Dermis blood vessel endothelial cell (primary cell): ENCODE data around the gene ELOVL7. TPM values are rescaled to one million over a fixed set of nuclear protein-coding genes. Genes with fewer than 3 reads are reported as not detected.
"Not testable (repeated sequence)": the region's sequence is repeated elsewhere in the genome, so short reads cannot be mapped to it uniquely, and the experiment has no call there.

Experiments used
- DNase-seq: peaks from one replicate; pipeline ENCODE4 v3.0.0; 2010
- total RNA-seq: library from RNA; depleted of rRNA; stranded (reverse); fragments of >200 nt; gene quantifications from 2 replicates; pipeline ENCODE4 v1.2.3, GENCODE V29; 2014

The ELOVL7 gene
- total RNA-seq, 1 donor from 2014 or later, result 2.2 TPM

DNA sequence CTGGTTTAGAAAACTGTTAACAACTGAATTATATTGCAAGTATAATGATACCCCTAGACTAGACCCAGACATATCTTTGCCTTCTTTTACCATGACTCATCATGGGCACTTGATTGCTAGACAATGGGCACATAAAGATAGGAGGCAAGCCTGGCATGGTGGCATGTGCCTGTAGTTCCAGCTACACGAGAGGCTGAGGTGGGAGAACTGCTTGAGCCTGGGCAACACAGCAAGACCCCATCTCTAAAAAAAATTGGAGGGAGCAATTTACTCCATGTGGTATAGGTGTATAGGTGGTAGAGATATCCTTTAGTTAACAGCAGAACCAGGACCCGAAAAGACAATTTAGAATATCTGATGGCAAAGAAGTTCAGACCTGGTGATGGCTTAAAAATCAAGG is 51.6 kb downstream of the ELOVL7 start:
- no peak for DNase-seq

GRCh38 chr5:60789551-60789950 is 54.5 kb downstream of the ELOVL7 start:
- no peak for DNase-seq

- no peak for DNase-seq
Measured at GRCh38 chr5:60788863-60789513, 55.1 kb downstream of the ELOVL7 start.

DNA sequence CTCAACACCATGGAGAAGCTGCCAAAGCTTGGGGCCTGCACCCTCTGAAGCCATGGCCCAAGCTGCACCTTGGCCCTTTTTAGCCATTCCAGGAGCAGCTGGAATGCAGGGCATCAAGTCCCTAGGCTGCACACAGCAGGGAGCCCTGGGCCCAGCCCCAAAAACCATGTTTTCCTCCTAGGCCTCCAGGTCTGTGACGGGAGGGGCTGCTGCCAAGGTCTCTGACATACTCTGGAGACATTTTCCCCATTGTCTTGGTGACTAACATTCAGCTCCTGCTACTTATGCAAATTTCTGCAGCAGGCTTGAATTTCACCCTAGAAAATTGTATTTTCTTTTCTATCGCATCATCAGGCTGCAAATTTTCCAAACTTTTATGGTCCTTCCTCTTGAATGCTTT is 64.6 kb downstream of the ELOVL7 start:
- no peak for DNase-seq

- no peak for DNase-seq
Measured at GRCh38 chr5:60776343-60776742, 67.7 kb downstream of the ELOVL7 start.

DNA sequence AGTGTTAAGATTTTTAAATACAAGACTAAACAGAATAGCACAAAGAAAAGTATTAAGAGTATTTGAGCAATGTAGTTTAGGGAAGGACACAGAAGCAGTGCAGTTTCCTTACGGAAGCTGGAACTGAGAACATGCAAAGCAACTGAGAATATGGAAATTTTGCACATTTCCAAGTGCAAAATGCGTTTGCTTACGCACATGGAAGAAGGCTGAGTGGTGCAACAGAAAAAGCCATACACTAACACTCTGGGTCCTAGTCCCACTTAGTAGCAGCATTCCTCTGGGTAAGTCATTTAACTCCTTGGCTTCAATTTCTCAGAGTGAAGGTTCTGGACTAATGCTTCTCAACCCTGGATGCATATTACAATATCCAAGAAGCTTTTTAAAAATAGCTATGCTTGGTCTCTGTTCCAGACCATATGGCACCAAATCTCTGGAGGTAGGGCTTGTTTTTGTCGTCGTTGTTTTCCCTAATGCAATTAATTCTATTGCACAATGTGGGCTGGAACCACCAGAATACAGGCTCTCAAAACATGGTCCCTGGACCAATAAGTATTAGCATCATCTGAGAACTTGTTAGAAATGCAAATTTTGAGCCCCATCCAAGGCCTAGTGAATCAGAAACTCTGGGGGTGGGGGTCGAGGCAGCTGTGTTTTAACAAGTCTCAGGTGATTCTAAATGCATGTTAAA is 78.9 kb downstream of the ELOVL7 start:
- DNase-seq, result no peak

DNA sequence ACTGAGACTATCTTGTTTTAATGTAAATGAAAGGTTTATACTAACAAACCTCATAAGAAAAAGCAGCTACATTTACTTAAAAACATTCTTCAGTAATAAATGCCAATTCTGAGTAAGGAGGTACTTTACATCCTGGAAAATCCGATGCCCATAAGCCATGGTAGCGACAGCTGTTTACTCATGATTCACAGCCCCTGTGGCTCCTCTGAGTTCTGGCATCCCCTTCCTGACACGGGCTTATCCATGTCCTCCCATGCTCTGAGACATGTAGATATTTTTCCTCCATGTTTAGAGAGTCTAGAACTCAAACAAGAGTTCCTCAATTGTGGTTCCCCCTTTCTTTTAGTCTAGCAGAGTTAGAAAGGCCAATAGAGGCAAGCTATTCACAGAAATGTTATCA is 81.0 kb downstream of the ELOVL7 start:
- no peak for DNase-seq

GRCh38 chr5:60754495-60754894 is 89.6 kb downstream of the ELOVL7 start:
- DNase-seq, result no peak

GRCh38 chr5:60744682-60745081 is 99.4 kb downstream of the ELOVL7 start:
- no peak for DNase-seq

DNA sequence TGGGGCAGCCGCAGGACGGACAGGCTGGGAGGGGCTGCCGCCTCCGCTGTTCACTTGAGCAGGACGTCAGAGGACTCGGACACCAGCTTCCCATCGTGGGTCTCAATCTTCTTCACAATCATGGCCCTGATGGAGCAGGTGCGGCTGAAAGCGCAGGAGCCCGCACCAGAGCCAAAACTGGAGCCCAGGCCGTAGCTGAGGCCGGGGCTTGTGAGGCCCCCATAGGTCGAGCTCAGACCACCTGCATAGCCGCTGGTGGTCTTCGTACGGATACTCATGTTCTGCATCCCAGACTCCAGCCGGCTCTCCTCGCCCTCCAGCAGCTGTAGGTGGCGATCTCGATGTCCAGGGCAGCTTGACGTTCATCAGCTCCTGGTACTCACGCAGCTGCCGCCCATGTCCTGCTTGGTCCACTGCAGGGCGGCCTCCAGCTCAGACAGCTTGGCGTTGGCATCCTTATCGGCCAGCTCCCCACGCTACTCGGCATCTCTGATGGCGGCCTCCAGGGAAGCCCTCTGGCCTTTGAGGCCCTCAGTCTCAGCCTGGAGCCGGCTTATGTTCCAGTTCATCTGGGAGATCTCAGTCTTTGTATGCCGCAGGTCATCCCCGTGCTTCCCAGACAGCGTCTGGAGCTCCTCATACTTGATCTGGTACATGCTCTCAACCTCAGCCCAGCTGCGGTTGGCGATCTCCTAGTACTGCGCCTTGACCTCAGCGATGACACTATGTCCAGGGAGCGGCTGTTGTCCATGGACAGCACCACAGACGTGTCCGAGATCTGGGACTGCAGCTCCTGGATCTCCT is 100.4 kb downstream of the ELOVL7 start:
- no peak for DNase-seq

GRCh38 chr5:60740322-60740721 is 103.7 kb downstream of the ELOVL7 start:
- no peak for DNase-seq

DNA sequence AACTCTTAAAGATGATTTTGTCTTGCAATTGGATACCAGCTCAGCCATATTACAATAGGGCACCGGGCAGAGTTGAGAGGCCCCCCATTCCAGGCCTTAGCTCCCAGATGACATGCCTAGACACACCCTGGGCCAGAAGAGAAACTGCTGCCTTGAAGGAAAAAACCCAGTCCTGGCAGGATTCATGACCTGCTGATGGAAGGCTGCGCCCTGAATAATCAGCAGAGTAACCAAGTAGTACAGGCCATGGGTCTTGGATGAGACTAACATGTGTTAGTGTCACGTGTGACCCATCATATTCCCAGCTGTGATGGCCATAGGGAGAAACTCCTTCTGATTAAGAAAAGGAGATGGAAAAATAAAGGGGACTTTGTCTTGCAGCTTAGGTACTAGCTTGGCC is 105.1 kb downstream of the ELOVL7 start:
- DNase-seq, result no peak

DNA sequence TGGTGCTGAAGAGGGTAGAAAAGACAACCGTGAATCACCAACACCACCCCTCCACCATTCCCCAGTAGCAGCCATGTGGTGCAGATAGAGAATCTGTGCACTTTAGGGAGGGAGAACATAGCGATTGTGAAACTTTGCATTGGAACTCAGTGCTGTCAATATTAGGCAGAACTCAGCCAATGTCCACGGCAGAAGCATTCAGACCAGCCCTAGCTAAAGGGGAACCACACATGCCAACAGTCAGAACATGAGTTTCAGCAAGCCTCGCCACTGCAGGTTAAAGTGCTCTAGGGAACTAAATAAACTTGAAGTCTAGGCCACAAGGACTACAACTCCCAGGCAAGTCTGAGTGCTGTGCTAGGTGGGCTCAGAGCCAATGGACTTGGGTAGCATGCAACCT is 105.6 kb downstream of the ELOVL7 start:
- no peak for DNase-seq

DNA sequence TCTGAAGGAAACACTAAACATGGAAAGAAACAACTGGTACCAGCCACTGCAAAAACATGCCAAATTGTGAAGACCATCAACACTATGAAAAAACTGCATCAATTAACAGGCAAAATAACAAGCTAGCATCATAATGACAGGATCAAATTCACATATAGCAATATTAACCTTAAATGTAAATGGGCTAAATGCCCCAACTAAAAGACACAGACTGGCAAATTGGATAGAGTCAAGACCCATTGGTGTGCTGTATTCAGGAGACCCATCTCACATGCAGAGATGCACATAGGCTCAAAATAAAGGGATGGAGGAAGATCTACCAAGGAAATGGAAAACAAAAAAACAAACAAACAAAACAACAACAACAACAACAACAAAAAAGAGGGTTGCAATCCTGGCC is 113.2 kb downstream of the ELOVL7 start:
- not testable (repeated sequence) for DNase-seq

DNA sequence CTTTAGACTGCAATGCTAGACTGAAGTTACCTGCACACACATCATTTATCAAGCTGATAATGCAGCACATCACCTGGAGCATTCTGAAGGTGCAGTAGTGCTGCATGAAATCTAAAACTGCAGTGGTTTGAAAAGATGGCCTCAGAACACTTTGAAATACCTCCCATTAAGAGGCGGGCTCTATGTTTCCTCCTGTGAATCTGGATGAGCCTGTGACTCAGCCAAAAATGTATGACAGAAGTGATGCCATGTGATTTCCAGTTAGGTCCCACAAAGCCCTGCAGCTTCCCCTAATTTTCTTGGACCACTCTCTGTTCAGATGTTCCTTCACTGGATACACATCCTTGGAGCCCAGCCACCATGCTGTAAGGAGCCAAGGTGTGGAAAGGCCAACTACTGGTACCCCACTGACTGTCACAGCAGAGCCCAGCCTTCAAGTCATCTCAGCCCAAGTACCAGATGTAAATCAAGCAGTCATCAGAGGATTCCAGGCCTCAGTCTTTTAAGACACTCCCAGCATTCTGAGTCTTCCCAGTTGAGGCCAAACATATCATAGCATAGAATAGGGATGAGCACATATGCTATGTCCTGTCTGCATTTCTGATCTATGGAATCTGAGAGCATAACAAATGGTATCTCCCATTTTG is 116.9 kb downstream of the ELOVL7 start:
- DNase-seq, result no peak

GRCh38 chr5:60724126-60724525 is 119.9 kb downstream of the ELOVL7 start:
- DNase-seq, result no peak

GRCh38 chr5:60722416-60722815 is 121.7 kb downstream of the ELOVL7 start:
- DNase-seq, result no peak

GRCh38 chr5:60719329-60719728 is 124.7 kb downstream of the ELOVL7 start:
- no peak for DNase-seq

- DNase-seq, result no peak
Measured at GRCh38 chr5:60718166-60718892, 125.7 kb downstream of the ELOVL7 start.

GRCh38 chr5:60715201-60715928 is 128.7 kb downstream of the ELOVL7 start:
- DNase-seq, result not testable (repeated sequence)

GRCh38 chr5:60712950-60713349 is 131.1 kb downstream of the ELOVL7 start:
- no peak for DNase-seq

DNA sequence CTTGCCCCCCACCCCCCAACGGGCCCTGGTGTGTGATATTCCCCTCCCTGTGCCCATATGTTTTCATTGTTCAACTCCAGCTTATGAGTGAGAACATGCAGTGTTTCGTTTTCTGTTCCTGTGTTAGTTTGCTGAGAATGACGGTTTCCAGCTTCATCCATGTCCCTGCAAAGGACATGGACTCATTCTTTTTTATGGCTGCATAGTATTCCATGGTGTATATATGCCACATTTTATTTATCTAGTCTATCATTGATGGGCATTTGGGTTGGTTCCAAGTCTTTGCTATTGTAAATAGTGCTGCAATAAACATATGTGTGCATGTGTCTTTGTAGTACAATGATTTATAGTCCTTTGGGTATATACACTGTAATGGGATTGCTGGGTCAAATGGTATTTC is 132.2 kb downstream of the ELOVL7 start:
- not testable (repeated sequence) for DNase-seq
